ENCODE measurements around the gene RAB1B.

The RAB1B gene

DNA sequence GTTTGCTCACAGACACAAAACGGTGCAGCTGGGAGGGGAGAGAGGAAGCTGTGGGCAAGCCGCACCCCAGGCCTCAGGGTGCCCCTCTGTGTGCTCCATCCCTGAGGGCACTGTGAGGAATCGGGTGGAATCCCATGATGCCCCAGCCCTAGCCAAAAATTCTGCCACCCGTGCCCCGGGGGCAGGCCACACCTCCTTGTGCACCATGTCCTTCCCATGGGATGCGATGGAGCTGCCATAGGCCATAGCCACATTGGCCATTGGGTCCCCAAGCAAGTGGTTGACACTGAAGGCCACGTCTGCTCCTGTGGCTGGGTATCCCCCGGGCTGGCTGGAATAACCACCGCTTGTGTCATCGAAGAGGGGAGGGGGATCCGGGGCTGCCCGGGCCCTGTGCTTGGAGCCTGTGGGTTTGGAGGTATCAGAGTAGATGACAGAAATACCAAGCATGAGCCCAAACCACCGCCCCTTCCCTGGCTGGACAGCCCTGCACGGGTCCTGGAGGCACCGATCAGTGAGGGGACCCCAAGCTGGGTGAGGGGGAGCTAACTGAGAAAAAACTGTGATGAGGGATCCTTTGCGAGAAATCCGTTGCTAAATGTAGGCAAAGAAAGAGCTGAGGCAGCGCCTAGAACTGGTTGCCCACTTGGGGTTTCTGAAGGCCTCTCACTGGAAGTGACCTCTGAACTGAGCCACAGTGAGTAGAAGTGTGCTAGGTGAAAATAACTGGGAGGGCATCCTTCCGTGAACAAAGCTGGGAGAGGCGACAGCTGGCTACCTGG, 19.6 kb downstream of the RAB1B start:
- H3K79me2 ChIP-seq (ENCODE audit: low read length): peaks cover 21% of the 10 kb centered on the region
- H3K4me2 ChIP-seq (ENCODE audit: low read length): peak overlapping the region; percentile 80
- H3K4me1 ChIP-seq (ENCODE audit: low read length): peaks cover 35% of the 10 kb centered on the region
- peak overlapping the region; percentile 90 for H3K9ac ChIP-seq (ENCODE audit: low read length)
- TF ChIP-seq EZH2phosphoT487 (IDR thresholded peaks at IDR 0.05; ENCODE audit: low read depth): no peak
- TF ChIP-seq, protein P1, sequence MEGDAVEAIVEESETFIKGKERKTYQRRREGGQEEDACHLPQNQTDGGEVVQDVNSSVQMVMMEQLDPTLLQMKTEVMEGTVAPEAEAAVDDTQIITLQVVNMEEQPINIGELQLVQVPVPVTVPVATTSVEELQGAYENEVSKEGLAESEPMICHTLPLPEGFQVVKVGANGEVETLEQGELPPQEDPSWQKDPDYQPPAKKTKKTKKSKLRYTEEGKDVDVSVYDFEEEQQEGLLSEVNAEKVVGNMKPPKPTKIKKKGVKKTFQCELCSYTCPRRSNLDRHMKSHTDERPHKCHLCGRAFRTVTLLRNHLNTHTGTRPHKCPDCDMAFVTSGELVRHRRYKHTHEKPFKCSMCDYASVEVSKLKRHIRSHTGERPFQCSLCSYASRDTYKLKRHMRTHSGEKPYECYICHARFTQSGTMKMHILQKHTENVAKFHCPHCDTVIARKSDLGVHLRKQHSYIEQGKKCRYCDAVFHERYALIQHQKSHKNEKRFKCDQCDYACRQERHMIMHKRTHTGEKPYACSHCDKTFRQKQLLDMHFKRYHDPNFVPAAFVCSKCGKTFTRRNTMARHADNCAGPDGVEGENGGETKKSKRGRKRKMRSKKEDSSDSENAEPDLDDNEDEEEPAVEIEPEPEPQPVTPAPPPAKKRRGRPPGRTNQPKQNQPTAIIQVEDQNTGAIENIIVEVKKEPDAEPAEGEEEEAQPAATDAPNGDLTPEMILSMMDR (IDR thresholded peaks at IDR 0.05; ENCODE audit: low read depth, low read length): no peak
- H3K9me3 ChIP-seq (ENCODE audit: insufficient read depth, low read length): no peaks in the 10 kb centered on the region
- H3K36me3 ChIP-seq (replicated peaks; ENCODE audit: low read depth, low read length): peaks cover 15% of the 10 kb centered on the region
- H3K27me3 ChIP-seq (ENCODE audit: low read depth, low read length): no peaks in the 10 kb centered on the region
- peak overlapping the region; percentile 89 for H3K4me3 ChIP-seq (ENCODE audit: low read length)
- H2AFZ ChIP-seq (ENCODE audit: low read depth, low read length): no peak overlapping the region
- H4K20me1 ChIP-seq (ENCODE audit: insufficient read depth, low read length): no peaks in the 10 kb centered on the region
- H3K27ac ChIP-seq (ENCODE audit: low read length): peak overlapping the region; percentile 47

GRCh38 chr11:66288671-66289547, 20.5 kb downstream of the RAB1B start, which contains the start of gene YIF1A:
YIF1A (minus strand) TSS chr11:66289143; CDS start chr11:66288985, 158 bp downstream.
- Histone ChIP-seq H3K36me3 (replicated peaks; ENCODE audit: low read depth, low read length) (peaks cover 15% of the 10 kb centered on the region), H3K9me3 (ENCODE audit: insufficient read depth, low read length) (no peaks in the 10 kb centered on the region), H3K27me3 (ENCODE audit: low read depth, low read length) (no peaks in the 10 kb centered on the region), H3K4me2 (ENCODE audit: low read length) (peak within 1 kb of the TSS; percentile 98), H3K27ac (ENCODE audit: low read length) (peak within 1 kb of the TSS; percentile 68), H3K4me1 (ENCODE audit: low read length) (peaks cover 31% of the 10 kb centered on the region), H4K20me1 (ENCODE audit: insufficient read depth, low read length) (no peaks in the 10 kb centered on the region), H3K4me3 (ENCODE audit: low read length) (peak within 1 kb of the TSS; percentile 89), H3K79me2 (ENCODE audit: low read length) (peaks cover 21% of the 10 kb centered on the region), H2AFZ (ENCODE audit: low read depth, low read length) (peak within 1 kb of the TSS; percentile 31; the same call in 1 of the 2 replicates), H3K9ac (ENCODE audit: low read length) (peak within 1 kb of the TSS; percentile 94)
- no peak for TF ChIP-seq EZH2phosphoT487 (IDR thresholded peaks at IDR 0.05; ENCODE audit: low read depth)
- TF ChIP-seq, protein P1 (IDR thresholded peaks at IDR 0.05; ENCODE audit: low read depth, low read length): peak; percentile 19; the same call in 1 of the 2 replicates

- peaks cover 22% of the 10 kb centered on the region for H3K4me1 ChIP-seq (ENCODE audit: low read length)
- H3K4me3 ChIP-seq (ENCODE audit: low read length): peak overlapping the region; percentile 89
- H2AFZ ChIP-seq (ENCODE audit: low read depth, low read length): no peak overlapping the region
- H3K27me3 ChIP-seq (ENCODE audit: low read depth, low read length): no peaks in the 10 kb centered on the region
- H4K20me1 ChIP-seq (ENCODE audit: insufficient read depth, low read length): no peaks in the 10 kb centered on the region
- no peak for TF ChIP-seq EZH2phosphoT487 (IDR thresholded peaks at IDR 0.05; ENCODE audit: low read depth)
- TF ChIP-seq, protein P1 (IDR thresholded peaks at IDR 0.05; ENCODE audit: low read depth, low read length): no peak
- peak overlapping the region; percentile 94 for H3K9ac ChIP-seq (ENCODE audit: low read length)
- H3K79me2 ChIP-seq (ENCODE audit: low read length): peaks cover 21% of the 10 kb centered on the region
- peak overlapping the region; percentile 68 for H3K27ac ChIP-seq (ENCODE audit: low read length)
- no peaks in the 10 kb centered on the region for H3K9me3 ChIP-seq (ENCODE audit: insufficient read depth, low read length)
- peak overlapping the region; percentile 98 for H3K4me2 ChIP-seq (ENCODE audit: low read length)
- H3K36me3 ChIP-seq (replicated peaks; ENCODE audit: low read depth, low read length): peaks cover 10% of the 10 kb centered on the region
Observed at GRCh38 chr11:66289548-66290329, 21.3 kb downstream of the RAB1B start.
